SHP77 (cell line): Measurements from ENCODE around the gene GTF3C5.
"Not testable (repeated sequence)": the region's sequence is repeated elsewhere in the genome, so short reads cannot be mapped to it uniquely, and the experiment has no call there.

Experiments
- DNase-seq, 2 experiments: peaks; one replicate each; lab custom pipeline; 2025; lab: John Stamatoyannopoulos, UW

The GTF3C5 gene

DNA sequence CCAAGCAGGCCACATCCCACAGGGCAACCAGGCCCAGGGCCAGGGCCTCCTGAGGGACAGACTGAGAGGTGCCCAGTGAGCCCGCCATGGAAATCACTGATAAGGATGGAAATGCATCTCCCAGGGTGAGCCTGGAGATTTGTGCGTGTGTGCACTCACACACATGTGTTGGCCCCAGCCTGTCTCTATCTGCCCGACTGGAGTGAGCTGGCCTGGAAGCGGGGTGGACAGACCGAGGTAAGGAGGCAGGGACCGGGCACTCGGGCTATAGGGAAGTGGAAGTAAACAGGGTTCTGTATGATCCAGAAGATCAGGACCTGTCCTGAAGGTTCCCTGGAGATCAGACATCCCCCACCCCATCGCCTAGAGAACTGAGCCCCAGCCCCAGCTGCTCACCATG, 34.9 kb upstream of the GTF3C5 start:
- DNase-seq, result no peak

DNA sequence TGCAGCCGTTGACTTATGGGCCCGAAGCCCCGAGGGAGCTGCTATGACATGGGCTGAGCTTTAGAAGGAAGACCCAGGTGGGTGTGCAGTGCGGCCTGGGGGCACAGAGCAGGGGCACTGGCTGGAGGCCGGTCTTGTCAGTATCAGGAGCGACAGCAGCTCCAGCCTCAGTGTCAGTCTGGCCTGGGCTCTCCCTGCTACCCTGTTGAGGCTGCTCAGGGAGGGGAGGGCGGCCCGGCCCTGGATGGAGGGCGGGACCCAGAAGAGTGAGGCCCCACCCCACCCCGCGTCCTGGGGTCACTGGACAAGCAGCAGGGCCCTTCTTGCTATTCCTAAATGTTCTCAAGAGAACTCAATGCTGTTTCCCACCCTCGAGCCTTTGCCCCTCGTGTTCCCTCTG, 34.3 kb upstream of the GTF3C5 start:
- no peak for DNase-seq

DNA sequence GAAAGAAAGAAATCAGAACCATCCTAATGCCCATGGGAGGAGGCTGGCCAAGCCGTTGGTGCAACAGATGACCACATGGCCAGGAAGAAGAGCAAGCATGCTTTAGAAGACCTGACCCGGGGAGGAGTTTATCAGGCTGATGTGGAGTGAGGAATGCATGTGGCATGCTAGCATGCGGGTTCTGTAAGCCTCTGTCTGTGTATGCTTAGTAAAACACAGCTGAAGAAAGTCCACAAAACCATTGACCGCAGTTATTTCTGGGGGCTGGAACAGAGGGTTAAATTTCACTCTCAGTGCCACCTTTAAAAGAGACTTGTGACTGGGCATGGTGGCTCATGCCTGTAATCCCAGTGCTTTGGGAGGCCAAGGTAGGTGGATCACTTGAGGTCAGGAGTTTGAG, 33.2 kb upstream of the GTF3C5 start:
- no peak for DNase-seq

DNA sequence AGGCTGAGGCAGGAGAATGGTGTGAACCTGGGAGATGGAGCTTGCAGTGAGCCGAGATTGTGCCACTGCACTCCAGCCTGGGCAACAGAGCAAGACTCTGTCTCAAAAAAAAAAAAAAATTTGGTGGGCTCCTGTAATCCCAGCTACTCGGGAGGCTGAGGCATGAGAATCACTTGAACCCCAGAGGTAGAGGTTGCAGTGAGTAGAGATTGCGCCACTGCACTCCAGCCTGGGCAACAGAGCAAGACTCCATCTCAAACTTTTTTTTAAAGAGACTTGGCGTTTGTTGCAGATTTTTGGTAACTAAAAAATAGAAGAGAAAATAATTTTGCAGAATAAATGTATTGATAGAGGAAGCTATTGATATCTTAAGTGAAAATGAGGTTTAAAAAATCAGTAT, 32.6 kb upstream of the GTF3C5 start:
- not testable (repeated sequence) for DNase-seq

DNA sequence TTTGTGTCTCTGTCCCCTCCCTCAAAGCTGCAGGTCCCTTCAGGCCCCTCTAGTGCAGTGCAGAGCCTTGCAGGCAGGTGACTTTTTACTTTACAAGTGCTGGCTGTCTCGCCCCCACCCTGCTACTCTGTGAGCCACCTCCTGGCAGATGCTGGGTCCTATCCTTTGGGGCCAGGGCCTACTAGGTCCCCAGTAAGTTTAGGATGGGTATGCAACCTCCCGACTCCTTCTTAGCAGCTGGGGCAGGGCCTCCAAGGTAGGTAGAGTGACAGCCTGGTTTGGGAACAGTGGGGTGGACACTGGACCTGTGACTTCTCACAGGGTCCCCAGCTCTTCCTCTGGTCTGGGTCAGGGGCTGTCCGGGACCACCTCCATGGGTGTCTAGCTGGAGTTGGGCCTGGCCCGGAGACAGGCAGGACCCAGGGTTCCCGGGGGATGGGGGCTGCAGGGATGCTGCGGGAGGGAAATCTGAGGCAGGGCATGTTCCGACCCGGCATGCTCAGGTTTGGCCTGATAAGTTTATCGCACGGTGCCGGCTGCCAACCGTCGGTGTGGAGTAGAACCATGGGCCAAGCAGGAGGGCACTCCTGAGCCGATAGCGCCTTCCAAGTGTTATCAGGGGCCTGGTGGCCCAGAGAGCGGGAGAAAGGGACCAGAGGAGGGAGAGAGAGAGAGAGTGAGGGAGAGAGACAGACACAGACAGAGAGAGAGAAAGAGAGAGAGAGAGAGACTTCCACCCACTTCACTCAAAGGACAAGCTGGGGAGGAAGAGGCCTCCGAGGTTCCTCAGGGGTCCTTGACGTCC, 31.8 kb upstream of the GTF3C5 start:
- DNase-seq, result no peak

DNA sequence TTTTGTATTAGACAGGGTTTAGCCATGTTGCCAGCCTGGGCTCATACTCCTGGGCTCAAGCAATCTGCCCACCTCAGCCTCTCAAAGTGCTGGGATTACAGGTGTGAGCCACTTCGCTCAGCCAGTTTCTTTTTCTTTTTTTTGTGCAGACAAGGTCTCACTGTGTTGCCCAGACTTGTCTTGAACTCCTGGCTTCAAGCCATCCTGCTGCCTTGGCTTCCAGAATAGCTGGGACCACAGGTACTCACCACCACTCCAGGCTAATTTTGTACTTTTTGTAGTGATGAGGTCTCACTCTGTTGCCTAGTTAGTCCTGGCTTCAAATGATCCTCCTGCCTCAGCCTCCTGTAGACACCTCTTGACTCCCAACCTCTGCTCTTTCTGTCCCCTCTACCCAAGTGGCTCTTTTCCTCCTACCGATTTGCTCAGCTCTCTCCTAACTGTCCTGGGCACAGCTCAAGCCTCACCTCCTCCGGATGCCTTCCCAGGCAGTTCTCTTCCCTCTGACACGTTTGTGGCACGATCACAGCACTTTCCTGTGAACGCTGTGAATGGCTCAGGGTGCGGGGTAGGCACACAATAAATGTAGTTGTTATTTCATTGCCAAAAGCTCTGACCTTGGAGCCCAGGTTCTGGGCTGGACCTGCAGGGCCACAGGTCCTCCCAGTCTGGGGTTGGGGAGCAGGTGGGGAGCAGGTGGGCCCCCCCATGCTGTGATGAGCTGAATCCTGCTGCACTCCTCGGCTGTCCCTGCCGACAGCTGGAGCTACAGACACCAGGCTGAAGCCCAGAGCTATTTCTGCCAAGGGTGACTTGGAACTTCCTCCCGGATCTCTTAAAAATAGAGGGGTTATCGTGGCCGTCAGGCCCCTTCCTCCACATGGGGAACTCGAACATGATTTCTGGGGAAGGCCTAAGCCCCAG, 28.4 kb upstream of the GTF3C5 start:
- DNase-seq, result no peak

DNA sequence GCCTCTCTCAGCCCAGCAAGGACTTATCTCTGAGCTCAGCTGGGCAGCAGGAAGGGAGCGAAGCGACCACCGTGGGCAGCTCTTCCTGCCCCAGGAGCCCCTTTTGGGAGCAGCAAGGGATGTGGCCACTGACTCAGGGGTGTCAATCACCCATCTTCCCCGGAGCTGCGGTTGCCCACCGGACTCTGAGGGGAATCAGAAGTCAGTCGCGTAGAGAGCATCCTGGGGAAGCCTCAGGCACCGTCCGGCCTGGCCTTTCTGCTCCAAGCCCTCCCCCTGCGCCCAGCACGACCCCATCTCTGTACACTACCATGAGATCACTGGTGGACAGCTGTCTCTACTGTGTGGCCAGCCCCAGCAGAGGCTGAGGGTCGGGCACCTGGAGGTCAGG, 27.7 kb upstream of the GTF3C5 start:
- DNase-seq, result no peak

DNA sequence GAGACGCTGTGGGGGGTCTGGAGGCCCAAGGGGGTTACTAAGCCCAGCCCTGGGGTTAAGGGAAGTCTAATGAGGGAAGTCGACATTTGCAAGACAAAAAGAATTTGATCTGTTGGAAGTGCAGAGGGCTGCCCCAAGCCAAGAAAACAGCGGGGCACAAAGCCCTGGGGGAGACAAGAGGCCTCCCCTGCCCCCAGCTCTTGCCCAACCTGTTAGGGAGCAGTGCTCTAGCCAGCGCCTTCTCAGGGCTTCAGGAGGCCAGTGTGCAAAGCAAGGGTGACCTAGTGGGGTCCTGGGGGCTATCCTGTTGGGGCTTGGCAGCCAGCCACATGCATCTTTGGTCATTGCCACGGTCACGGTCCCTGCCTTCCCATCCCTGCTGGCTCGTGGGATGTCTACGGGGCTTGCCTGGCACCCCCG, 27.1 kb upstream of the GTF3C5 start:
- DNase-seq, result no peak

DNA sequence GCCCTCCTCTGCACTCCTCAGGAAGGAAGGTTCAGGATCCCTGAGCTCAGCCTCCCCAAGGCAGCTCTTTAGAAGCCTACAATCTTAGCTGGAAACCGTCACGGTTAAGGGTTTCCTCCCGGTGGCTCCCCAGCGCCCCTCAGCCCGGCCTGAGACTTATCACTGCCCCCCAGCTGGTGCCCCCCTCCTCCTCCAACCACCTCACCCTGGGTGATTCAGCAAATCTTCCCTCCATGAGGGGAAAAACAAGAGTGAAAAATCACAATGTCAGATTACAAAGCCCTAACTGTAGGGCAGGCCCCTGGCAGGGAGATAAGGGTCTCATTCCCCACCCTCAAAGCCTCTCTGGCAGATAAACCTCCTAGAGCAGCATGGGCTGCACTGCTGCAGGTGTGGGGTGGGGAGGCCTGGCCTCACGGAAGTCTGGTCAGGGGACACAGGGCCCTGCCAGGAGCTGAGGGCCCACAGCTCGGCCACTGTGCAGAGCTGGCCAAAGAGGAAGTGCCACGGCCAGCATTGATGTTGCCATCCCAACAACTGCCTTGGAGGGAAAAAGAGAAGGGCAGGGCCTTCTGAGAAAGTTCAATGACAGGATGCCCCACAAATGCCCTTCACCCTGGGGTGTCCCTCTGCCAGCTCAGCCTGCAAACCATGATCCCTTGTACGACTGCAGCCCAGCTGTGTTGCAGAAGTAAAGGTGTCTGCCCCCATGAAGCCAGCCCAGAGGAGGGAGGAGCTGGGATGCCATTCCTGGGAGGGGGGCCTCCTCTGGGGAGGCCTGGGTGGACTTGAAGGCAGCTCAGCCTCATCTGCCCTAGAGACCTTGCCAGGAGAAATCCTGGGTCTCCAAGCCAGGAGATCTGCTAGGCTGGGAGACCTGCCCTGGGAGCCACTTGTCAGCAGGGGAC, 26.5 kb upstream of the GTF3C5 start:
- no peak for DNase-seq

DNA sequence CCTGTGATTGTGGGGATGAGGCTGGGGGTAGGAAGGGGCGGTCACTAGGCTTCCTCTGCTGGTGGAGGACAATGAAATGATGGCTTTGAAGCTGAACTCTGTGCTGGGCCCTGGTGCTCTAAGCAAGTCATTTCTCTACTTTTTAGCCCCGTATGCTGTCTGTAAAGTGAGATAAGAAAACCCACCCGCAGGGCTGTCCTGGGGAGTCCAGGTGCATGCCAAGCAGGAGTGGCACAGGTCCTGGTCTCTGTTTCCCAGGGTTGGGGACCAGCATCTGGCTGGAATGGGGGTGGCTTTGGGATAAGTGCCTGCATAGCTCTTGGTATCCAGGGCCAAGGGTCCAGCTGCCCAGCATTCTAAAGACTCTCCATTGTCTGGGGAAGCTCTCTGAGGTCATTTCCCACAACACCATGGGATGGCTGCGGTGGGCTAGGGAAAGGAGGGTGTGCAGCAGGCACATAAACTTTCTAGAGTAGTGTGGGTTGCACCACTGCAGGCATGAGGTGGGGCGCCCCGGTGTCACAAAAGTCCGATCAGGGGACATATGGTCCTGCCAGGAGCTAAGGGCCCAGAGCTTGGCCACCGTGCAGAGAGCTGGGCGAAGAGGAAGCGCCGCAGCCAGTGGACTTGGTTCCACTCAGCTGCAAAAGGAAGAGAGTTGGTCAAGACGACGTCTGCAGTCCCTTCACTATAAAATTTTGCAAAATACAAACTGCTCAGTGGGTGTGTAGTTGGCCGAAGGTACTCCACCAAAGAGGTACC, 25.6 kb upstream of the GTF3C5 start:
- DNase-seq, result no peak

DNA sequence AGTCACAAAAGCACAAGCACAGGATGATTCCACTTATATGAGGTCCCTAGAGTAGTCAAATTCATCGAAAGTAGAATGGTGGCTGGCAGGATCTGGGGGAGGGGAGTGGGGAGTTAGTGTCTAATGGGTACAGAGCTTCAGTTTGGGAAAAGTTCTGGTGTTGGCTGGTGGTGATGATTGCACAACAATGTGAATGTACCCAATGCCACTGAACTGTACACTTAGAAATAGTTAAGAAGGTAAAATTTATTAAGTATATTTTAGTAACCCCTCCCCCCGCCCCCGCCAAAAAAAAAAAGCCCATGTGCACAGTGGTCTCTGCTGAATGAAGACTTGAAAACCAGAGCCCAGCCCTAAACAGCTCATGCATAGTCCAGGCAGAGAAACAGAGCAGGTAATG, 24.8 kb upstream of the GTF3C5 start:
- DNase-seq, result no peak

DNA sequence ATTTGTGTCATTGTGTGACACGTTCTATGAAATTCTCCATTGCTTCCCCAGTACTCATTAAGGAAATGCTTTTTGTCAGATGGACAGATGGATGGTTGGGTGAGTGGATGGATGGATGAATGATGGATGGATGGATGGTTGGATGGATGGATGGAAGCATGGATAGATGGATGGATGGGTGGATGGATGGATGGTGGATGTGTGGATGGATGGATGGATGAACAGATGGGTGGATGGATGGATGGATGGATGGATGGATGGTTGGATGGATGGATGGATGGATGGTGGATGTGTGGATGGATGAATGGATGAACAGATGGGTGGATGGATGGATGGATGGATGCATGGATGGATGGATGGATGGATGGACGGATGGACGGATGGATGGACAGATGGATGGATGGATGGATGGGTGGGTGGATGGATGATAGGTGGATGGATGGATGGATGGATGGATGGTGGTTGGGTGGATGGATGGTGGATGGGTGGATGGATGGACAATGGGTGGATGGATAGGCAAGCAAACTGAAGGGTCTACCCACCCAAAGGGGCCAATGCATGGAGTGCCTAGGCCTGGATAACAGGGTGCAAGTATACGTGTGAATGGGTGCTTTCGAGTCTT, 24.0 kb upstream of the GTF3C5 start:
- DNase-seq, result no peak

DNA sequence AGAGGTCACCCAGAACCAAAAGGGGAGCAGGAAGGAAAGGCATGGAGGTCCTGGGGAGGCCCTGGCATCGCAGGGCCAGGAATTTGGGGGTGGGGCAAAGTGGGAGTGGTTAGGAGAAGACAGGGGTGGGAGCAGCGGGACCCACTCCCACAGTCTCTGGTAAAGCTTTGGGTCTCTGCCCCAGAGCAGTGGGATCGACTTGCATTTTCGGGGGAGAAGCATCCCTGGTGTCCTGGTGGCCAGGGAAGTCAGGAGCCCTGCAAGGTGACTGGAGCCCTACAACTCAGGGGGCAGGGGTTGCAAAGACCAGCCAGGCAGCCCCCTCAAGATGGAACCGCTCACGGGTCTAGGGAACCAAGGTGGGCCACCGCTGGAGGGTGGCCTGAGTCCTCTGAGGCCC, 22.4 kb upstream of the GTF3C5 start:
- no peak for DNase-seq

DNA sequence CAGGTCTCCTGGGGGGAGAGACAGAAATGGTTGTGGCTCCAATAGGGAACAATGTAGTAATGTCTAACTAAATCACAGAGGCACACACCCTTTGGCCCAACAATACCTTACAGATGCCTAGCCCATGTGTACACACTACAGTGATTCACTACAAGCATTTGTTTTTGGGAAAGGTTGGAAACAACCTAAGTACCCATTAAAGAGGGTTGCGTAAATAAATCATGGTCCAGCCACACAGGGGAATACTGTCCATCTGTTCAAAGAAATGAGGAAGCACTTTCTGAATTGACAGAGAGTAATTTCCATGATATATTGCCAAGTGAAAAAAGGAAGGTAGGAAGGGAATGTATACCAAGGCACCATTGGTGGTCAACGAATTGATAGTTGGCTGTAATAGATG, 22.0 kb upstream of the GTF3C5 start:
- no peak for DNase-seq

DNA sequence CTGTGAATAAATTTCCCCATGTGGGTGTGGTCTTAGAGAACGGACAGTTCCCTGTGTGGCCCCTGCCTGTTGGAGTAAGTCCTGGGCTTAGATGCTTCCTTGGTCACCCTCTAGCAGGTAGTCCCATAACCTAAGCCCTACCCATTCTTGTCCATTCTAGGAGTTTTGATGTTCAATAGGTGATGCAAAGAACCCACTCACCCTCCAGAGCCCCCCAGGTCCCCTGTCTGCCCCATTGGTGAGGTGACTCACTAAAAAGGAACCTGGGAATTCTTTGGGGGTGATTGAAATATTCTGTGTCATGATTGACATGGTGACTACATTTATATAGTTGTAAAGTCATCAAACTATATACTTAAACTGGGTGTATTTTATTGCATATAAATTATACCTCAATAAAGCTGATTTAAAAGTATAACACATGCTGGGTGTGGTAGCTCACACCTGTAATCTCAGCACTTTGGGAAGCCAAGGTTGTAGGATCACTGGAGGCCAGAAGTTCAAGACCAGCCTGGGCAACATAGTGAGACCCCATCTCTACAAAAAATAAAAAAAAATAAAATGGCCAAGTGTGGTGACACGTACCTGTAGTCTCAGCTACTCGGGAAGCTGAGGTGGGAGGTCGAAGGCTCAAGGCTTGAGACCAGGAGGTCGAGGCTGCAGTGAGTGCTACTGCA, 20.8 kb upstream of the GTF3C5 start:
- DNase-seq, result no peak

DNA sequence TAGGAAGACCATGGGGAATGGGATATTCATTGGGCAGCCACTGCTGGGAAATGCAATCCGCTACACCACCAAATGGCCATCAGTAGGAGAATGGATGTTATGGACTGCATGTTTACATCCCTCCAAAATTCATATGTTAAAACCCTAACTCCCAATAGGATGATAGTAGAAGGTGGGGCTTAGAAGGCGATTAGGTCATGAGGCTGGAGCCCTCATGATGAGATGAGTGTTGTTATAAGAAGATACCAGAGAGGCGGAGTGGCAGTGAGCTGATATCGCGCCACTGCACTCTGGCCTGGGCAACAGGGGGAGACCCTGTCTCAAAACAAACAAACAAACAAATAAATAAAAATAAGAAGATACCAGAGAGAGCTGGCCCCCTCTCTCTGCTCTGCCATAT, 16.1 kb upstream of the GTF3C5 start:
- DNase-seq, result no peak

DNA sequence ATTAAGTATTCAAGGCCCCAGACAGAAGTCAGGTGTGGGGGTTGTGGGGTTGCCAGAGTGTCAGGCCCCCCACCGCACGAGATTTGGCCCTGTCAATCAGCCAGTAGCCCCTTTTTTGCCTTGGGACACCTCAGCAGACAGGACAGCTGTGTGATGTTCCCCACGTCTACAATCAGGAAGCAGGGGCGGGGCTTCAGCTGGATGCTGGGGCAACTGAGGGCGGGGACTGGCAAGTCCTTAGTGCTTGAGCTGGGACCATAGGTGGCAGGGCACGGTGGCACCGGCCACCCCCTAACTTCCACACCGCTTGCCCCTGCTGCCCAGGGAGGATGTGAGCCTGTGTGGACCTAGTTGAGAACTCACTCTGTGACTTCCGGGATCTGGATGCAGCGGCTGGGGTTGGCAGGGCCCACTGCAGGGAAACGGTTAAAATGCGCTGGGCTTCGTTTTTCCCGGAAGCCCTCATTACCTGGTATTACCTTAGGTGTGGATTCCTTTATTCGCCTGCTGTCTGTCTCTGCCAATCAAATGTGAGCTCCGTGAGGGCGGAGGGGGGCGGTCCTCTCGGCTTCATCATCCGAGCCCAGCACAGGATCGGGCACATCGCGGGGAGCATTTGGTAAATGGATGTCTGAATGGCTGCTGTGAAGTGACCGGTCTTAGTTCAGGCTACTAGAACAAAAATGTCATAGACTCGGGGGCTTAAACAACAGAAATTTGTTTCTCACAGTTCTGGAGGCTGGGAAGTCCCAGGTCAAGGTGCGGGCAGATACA, 7.5 kb upstream of the GTF3C5 start:
- peak in 1 of 2 experiments; percentile 63 for DNase-seq

DNA sequence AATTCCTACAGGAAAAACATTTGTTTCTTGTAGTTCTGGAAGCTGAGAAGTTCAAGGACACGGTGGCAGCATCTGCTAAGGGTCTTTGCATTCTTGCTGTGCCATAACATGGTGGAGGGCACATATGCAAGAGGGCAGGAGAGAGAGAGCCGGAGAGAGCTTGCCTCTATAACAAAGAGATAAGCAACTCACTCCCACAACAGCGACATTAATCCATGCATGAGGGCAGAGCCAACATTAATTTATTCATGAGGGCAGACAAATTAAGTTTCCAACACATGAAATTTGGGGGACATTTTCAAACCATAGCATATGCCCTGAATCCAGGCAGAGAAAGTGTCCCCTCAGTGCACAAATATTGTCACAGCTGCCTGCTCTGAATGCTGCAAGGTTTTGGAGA, 4.4 kb upstream of the GTF3C5 start:
- DNase-seq, result no peak

DNA sequence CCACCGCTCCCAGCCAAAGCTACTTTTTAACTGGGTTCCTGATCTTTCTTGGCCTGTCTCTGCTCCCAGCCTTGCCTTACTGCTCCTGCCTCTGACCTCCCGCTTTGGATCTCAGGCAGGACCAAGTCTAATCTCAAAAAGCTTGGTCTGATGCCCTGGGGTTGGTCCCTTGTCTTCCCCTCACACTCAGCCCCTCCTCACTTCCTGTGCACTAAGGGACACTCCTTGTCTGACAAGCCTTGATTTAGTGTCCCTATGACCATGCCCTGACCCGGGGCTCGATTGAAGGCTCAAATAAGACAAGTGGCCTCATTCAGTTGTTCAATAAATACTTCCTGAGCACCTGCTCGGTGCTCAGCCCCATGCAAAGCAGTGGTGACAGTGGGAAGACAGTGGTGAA, 3.7 kb upstream of the GTF3C5 start:
- peak; percentile 27 to 42 for DNase-seq

DNA sequence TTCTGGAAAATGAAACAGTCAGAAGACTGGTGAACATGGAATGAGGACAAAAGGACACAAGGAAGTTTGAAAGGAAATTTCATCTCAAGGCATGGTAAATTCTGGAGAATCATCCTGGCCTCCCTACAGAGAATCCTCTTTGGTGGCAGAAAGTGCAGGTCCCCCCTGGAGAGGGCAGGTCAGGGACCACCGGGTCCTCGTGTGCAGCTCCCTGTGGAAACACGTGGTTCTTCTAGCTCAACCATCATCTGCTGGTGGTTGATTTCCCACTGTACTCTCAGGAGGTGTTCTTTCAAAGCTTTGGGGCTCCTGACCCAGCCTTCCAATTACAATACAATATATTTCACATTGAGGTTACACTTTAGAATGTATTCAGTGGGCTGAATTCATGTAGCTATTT, 2.6 kb upstream of the GTF3C5 start:
- DNase-seq, result no peak
